OCI-LY3 (cell line): ENCODE measurements around the gene RSPH6A.
A peak's percentile ranks its signal among the peaks of the same experiment; 100 is the strongest.
"Not testable (repeated sequence)": the region's sequence is repeated elsewhere in the genome, so short reads cannot be mapped to it uniquely, and the experiment has no call there.

Source experiments
- H2AFZ ChIP-seq: fragments of 200-600, 300-600 bp; shearing (Covaris generic); 2 replicates; pipeline ENCODE4 v1.6.0; 2014; ENCODE audit warnings: antibody characterized with exemption, low read depth, low read length
- H3K27ac ChIP-seq: fragments of 200-600, 300-600 bp; sonication (generic); 2 replicates; pipeline ENCODE4 v1.5.1; 2014; ENCODE audit warnings: mild to moderate bottlenecking, low read length, moderate library complexity, mixed read lengths
- H3K27me3 ChIP-seq: fragments of 200-600, 300-600 bp; sonication (generic); 2 replicates; pipeline ENCODE4 v1.6.1; 2014; ENCODE audit warnings: low read depth, low read length, mixed read lengths
- H3K36me3 ChIP-seq: fragments of 200-600, 300-600 bp; sonication (generic); replicated peaks from 2 replicates; pipeline ENCODE3; 2014; ENCODE audit warnings: low read depth, low read length, mixed read lengths
- H3K4me1 ChIP-seq: fragments of 300-600, 200-600 bp; sonication (generic); 2 replicates; pipeline ENCODE4 v1.6.1; 2014; ENCODE audit warnings: low read length, mixed read lengths
- H3K4me2 ChIP-seq: fragments of 200-600, 300-600 bp; sonication (generic); 2 replicates; pipeline ENCODE4 v1.6.1; 2014; ENCODE audit warnings: low read length, mixed read lengths
- H3K4me3 ChIP-seq: fragments of 300-600, 200-600 bp; sonication (generic); 2 replicates; pipeline ENCODE4 v1.5.1; 2014; ENCODE audit warnings: antibody characterized with exemption, mild to moderate bottlenecking, low read length, moderate library complexity
- H3K79me2 ChIP-seq: fragments of 300-600, 200-600 bp; shearing (Covaris generic); 2 replicates; pipeline ENCODE4 v1.6.1; 2014; ENCODE audit warnings: mild to moderate bottlenecking, low read length, mixed read lengths
- H3K9ac ChIP-seq: fragments of 300-600, 200-600 bp; shearing (Covaris generic); 2 replicates; pipeline ENCODE4 v1.6.0; 2014; ENCODE audit warnings: mild to moderate bottlenecking, low read length, moderate library complexity
- H3K9me3 ChIP-seq: fragments of 200-600, 300-600 bp; shearing (Covaris generic); 2 replicates; pipeline ENCODE4 v1.6.1; 2014; ENCODE audit warnings: low read length, mixed read lengths; ENCODE audit not compliant: insufficient read depth
- H4K20me1 ChIP-seq: fragments of 200-600, 300-600 bp; sonication (generic); 2 replicates; pipeline ENCODE4 v1.6.1; 2016; ENCODE audit warnings: low read length, mixed read lengths; ENCODE audit not compliant: insufficient read depth
- EZH2phosphoT487 ChIP-seq: fragments of 200-600 bp; shearing (Covaris generic); IDR thresholded peaks from 2 replicates; pipeline ENCODE4 v1.6.1; 2018; ENCODE audit warnings: antibody characterized with exemption, mixed run types, low read depth
- TF ChIP-seq, protein P1 (sequence below): fragments of 200-600, 300-600 bp; sonication (generic); IDR thresholded peaks from 2 replicates; pipeline ENCODE4 v1.5.1; 2014; ENCODE audit warnings: antibody characterized with exemption, low read length, low read depth

The RSPH6A gene

DNA sequence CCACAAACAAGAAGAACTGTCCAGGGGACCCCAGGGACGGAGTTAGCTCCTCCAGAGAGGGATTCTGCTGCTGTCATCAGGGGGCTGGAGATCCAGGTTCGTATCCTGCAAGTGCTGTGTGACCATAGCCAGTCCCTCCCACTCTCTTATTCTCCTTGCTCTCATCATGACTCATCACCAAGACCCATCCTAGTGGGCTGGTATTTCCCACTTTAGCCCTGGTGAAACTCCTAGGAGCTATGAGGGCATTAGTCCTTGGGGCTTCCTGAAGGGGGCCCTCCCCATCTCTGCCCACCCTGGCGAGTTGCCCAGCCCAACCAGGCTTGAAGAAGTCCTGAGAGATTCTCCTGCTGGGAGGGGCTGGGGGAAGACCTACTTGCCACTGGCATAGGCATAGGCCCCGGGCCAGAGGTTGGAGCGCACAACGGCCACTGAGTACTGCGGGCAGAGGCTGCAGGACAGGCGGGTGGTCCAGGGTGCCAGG is 15.0 kb downstream of the RSPH6A start:
- Histone ChIP-seq H3K4me1 (peaks cover 26% of the 10 kb centered on the region), H3K4me2 (peak overlapping the region; percentile 33)

DNA sequence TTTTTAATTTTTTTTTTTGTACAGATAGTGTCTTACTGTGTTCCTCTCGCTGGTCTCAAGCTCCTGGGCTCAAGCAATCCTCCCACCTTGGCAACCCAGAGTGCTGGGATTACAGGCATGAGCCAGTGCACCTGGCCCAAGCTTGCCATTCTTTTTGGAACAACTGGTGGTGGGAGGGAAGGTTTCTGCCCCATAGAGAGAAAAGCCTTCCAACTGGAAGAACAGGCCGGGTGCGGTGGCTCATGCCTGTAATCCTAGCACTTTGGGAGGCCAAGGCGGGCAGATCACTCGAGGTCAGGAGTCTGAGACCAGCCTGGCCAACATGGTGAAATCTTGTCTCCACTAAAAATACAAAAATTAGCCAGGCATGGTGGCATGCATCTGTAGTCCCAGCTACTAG is 15.6 kb downstream of the RSPH6A start:
- H3K27me3 ChIP-seq, H3K27ac ChIP-seq, H2AFZ ChIP-seq: not testable (repeated sequence)

More for the DNA sequence above, 15.0 kb downstream of the RSPH6A start:
- no peaks in the 10 kb centered on the region; the same call in 1 of the 2 replicates for H3K27me3 ChIP-seq
- H3K4me3 ChIP-seq, result no peak overlapping the region
- no peak overlapping the region for H3K27ac ChIP-seq
- H2AFZ ChIP-seq, result no peak overlapping the region
- no peaks in the 10 kb centered on the region for H3K9me3 ChIP-seq
- no peaks in the 10 kb centered on the region for H4K20me1 ChIP-seq
- no peaks in the 10 kb centered on the region for H3K36me3 ChIP-seq
- H3K9ac ChIP-seq, result no peak overlapping the region
- H3K79me2 ChIP-seq, result no peaks in the 10 kb centered on the region
- TF ChIP-seq, protein P1, sequence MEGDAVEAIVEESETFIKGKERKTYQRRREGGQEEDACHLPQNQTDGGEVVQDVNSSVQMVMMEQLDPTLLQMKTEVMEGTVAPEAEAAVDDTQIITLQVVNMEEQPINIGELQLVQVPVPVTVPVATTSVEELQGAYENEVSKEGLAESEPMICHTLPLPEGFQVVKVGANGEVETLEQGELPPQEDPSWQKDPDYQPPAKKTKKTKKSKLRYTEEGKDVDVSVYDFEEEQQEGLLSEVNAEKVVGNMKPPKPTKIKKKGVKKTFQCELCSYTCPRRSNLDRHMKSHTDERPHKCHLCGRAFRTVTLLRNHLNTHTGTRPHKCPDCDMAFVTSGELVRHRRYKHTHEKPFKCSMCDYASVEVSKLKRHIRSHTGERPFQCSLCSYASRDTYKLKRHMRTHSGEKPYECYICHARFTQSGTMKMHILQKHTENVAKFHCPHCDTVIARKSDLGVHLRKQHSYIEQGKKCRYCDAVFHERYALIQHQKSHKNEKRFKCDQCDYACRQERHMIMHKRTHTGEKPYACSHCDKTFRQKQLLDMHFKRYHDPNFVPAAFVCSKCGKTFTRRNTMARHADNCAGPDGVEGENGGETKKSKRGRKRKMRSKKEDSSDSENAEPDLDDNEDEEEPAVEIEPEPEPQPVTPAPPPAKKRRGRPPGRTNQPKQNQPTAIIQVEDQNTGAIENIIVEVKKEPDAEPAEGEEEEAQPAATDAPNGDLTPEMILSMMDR, result no peak
- no peak for TF ChIP-seq EZH2phosphoT487

DNA sequence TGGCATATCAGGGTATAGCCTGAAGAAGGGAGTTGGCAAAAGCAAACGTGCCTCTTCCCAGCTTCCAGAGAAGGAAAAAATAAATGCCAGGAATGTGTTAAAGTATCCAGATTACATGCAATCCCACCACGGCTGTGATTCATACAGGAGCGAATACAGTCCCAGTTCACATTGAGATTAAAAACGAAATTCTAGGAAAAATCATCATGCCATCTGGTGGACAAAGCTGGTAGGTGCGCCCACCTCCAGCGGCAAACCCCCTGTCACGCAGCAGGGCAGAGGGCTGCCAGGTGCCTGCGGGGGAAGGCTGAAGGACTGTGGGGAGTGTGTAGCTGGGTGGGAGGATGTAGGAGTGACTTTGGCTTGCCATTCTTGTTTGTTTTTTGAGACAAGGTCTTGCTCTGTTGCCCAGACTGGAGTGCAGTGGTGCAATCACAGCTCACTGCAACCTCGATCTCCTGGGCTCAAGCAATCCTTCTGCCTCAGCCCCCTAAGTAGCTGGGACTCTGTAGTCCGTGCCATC is 16.1 kb downstream of the RSPH6A start:
- Histone ChIP-seq H3K4me2 (peak overlapping the region; percentile 70), H3K9ac (no peak overlapping the region), H3K36me3 (no peaks in the 10 kb centered on the region), H3K27me3 (no peaks in the 10 kb centered on the region; the same call in 1 of the 2 replicates), H3K4me3 (peak overlapping the region; percentile 44), H3K79me2 (no peaks in the 10 kb centered on the region), H3K4me1 (peaks cover 27% of the 10 kb centered on the region), H3K27ac (no peak overlapping the region), H3K9me3 (no peaks in the 10 kb centered on the region), H2AFZ (0 out of 2 replicates have a peak overlapping the region, but pooled peaks have one; percentile 36), H4K20me1 (no peaks in the 10 kb centered on the region)
- TF ChIP-seq EZH2phosphoT487, result no peak
- TF ChIP-seq, protein P1, result peak; percentile 94

More for the DNA sequence above, 15.6 kb downstream of the RSPH6A start:
- not testable (repeated sequence) for H3K36me3 ChIP-seq, H4K20me1 ChIP-seq, H3K9me3 ChIP-seq, H3K9ac ChIP-seq, H3K79me2 ChIP-seq, H3K4me3 ChIP-seq
- Histone ChIP-seq H3K4me1 (peaks cover 26% of the 10 kb centered on the region), H3K4me2 (peak overlapping the region; percentile 70; the same call in 1 of the 2 replicates)

DNA sequence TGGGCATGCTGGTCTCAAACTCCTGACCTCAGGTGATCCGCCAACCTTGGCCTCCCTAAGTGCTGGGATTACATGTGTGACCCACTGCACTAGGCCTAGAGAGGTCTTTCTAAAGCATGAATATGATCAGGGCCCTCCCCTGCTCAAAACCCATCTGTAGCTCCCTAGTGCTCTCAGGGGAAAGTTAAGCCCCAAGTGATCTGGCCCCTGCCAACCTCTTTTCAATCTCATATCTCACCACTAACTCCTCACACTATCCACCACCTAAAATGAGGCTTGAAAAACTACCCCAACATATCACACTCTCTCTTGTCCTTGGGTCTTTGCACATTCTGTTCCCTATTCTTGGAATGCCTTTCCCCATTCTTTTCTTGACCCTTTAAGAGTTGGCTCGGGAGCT is 20.5 kb downstream of the RSPH6A start:
- peaks cover 15% of the 10 kb centered on the region for H3K79me2 ChIP-seq
- peaks cover 14% of the 10 kb centered on the region for H4K20me1 ChIP-seq
- TF ChIP-seq, protein P1, result no peak
- no peak for TF ChIP-seq EZH2phosphoT487
- no peak overlapping the region for H3K4me2 ChIP-seq
- H3K9ac ChIP-seq, result no peak overlapping the region
- no peaks in the 10 kb centered on the region for H3K9me3 ChIP-seq
- no peak overlapping the region for H3K27ac ChIP-seq
- no peaks in the 10 kb centered on the region for H3K27me3 ChIP-seq
- peaks cover 5% of the 10 kb centered on the region for H3K36me3 ChIP-seq
- H2AFZ ChIP-seq, result no peak overlapping the region
- no peak overlapping the region for H3K4me3 ChIP-seq
- peaks cover 39% of the 10 kb centered on the region for H3K4me1 ChIP-seq
